SJCRH30 (cell line): ENCODE results near the gene CDKN1C. TPM values are rescaled to one million over a fixed set of nuclear protein-coding genes. Genes with fewer than 3 reads are reported as not detected.
A peak's percentile ranks its signal among the peaks of the same experiment; 100 is the strongest.

Source experiments
- DNase-seq, 2 experiments: peaks; one replicate each; pipeline ENCODE4 v3.0.0-alpha.2; 2015 to 2020
- H3K27ac ChIP-seq: fragments of 250-450 bp; sonication (Bioruptor Pico); 2 replicates; pipeline ENCODE4 v1.5.1; 2020; ENCODE audit warnings: mild to moderate bottlenecking, moderate library complexity
- H3K27me3 ChIP-seq: fragments of 250-450 bp; sonication (Bioruptor Pico); 2 replicates; pipeline ENCODE4 v1.5.1; 2020; ENCODE audit warnings: mild to moderate bottlenecking, moderate library complexity
- H3K36me3 ChIP-seq: fragments of 250-450 bp; sonication (Bioruptor Pico); 2 replicates; pipeline ENCODE4 v1.5.1; 2020; ENCODE audit warnings: mild to moderate bottlenecking, moderate library complexity
- H3K4me1 ChIP-seq: fragments of 250-450 bp; sonication (Bioruptor Pico); 2 replicates; pipeline ENCODE4 v1.5.1; 2020; ENCODE audit warnings: mild to moderate bottlenecking, moderate library complexity
- H3K4me3 ChIP-seq: fragments of 250-450 bp; sonication (Bioruptor Pico); 2 replicates; pipeline ENCODE4 v1.5.1; 2020; ENCODE audit warnings: mild to moderate bottlenecking, moderate library complexity
- H3K9me3 ChIP-seq: fragments of 250-450 bp; sonication (Bioruptor Pico); replicated peaks from 2 replicates; pipeline ENCODE4 v1.5.1; 2020; ENCODE audit warnings: mild to moderate bottlenecking, moderate library complexity
- total RNA-seq: library from RNA; depleted of rRNA; stranded (reverse); fragments of >200 nt; shearing (Covaris generic); gene quantifications from 2 replicates; pipeline ENCODE4 v1.2.3, GENCODE V29; 2014

Gene CDKN1C
- total RNA-seq, 1 experiment from 2014 or later = not detected

DNA sequence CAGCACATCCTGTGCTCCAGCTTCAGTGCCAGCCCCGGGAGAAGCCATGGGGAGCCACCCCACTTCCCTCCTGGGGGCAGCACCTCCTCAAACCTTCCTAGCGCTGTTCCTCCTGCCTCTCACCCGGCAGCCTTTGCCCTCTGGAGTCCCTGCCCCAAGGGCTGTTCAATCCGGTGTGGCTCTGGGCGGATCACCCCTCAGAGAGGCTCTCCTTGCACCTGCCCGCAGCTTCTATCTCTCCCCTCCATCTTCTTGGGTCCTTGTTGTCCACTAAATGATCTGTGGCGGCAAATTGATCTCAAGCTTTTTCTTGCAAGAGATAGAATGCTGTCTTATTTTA, 18.1 kb upstream of the CDKN1C start:
- H3K9me3 ChIP-seq = 0 out of 2 replicates have a peak, but pooled peaks cover 4% of the 10 kb centered on the region
- H3K4me1 ChIP-seq = no peaks in the 10 kb centered on the region
- no peak for DNase-seq
- H3K4me3 ChIP-seq = no peak overlapping the region
- H3K27me3 ChIP-seq = no peaks in the 10 kb centered on the region
- H3K36me3 ChIP-seq = no peaks in the 10 kb centered on the region
- no peak overlapping the region for H3K27ac ChIP-seq

- Histone ChIP-seq H3K27me3 (no peaks in the 10 kb centered on the region), H3K9me3 (0 out of 2 replicates have a peak, but pooled peaks cover 4% of the 10 kb centered on the region), H3K27ac (no peak overlapping the region), H3K4me1 (no peaks in the 10 kb centered on the region), H3K36me3 (no peaks in the 10 kb centered on the region), H3K4me3 (no peak overlapping the region)
- no peak for DNase-seq
Observed at GRCh38 chr11:2902784-2903671, 17.5 kb upstream of the CDKN1C start.

GRCh38 chr11:2901854-2902783, 16.5 kb upstream of the CDKN1C start:
- H3K4me3 ChIP-seq = no peak overlapping the region
- DNase-seq = no peak
- H3K27ac ChIP-seq = no peak overlapping the region
- no peaks in the 10 kb centered on the region for H3K27me3 ChIP-seq
- H3K9me3 ChIP-seq = 0 out of 2 replicates have a peak, but pooled peaks cover 4% of the 10 kb centered on the region
- H3K4me1 ChIP-seq = no peaks in the 10 kb centered on the region
- no peaks in the 10 kb centered on the region for H3K36me3 ChIP-seq

- no peak overlapping the region for H3K4me3 ChIP-seq
- no peaks in the 10 kb centered on the region for H3K27me3 ChIP-seq
- H3K36me3 ChIP-seq = no peaks in the 10 kb centered on the region
- 0 out of 2 replicates have a peak, but pooled peaks cover 4% of the 10 kb centered on the region for H3K9me3 ChIP-seq
- DNase-seq = no peak
- H3K27ac ChIP-seq = no peak overlapping the region
- no peaks in the 10 kb centered on the region for H3K4me1 ChIP-seq
Observed at GRCh38 chr11:2901196-2901796, 15.7 kb upstream of the CDKN1C start.

DNA sequence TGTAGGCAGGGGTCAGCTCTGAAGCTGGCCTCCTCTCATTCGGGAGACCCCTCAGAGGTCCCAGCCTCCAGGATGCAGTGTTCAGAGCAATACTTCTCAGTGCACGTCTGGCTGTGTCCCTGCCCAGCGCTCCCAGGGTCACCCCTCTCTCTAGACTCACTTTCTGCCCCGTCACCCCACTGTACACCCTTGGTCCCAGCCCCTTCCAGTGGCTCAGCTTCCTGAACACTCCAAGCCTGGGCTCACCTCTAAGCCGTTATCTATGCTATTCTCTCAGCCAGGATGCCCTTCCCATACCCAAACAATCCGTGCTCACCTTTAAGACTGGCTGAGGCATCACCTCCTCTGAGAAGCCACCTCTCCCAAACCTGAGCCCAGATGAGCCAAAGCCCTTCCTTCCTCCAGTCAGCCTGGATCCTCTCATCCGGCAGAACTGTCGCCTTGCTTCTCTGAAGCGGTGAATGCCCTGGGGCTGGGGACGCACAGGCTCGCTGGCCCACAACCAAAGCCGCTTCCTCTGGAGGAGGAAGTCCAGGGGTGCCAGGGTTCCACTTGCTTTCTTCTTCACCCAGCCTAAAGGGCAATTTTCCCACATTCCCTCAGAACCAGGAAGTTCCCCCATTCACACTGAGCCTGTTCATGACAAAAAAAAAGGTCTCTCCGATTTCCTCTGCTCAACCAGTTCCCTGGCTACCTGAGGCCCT, 13.7 kb upstream of the CDKN1C start:
- Histone ChIP-seq H3K27ac (no peak overlapping the region), H3K4me3 (no peak overlapping the region), H3K4me1 (no peaks in the 10 kb centered on the region), H3K36me3 (no peaks in the 10 kb centered on the region), H3K9me3 (no peaks in the 10 kb centered on the region), H3K27me3 (no peaks in the 10 kb centered on the region)
- DNase-seq = no peak

GRCh38 chr11:2898366-2899079, 12.9 kb upstream of the CDKN1C start:
- no peaks in the 10 kb centered on the region for H3K27me3 ChIP-seq
- H3K4me1 ChIP-seq = no peaks in the 10 kb centered on the region
- H3K36me3 ChIP-seq = no peaks in the 10 kb centered on the region
- H3K9me3 ChIP-seq = no peaks in the 10 kb centered on the region
- no peak overlapping the region for H3K4me3 ChIP-seq
- no peak overlapping the region for H3K27ac ChIP-seq
- DNase-seq = peak in 1 of 2 experiments; percentile 39

GRCh38 chr11:2897048-2897447, 11.5 kb upstream of the CDKN1C start:
- no peaks in the 10 kb centered on the region for H3K27me3 ChIP-seq

DNA sequence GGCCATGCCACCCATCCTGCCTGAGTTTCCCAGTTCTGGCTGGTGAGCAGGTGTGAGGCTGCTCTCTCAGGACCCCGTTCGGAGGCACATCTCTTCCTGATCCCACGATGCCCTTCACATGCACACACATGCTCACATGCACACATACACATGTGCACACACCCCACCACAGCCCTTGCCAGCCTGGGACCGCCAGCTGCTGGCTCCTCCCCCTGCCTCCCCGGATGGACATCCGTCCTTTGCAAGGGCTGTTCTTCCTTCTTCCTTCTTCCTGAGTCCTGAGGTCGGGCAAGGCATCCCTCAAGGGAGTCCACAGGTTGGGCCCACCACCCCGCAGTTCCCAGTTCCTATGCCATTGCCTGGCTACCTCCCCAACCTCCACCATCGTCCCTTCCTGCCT, 10.5 kb upstream of the CDKN1C start:
- H3K36me3 ChIP-seq = no peaks in the 10 kb centered on the region
- no peak overlapping the region for H3K27ac ChIP-seq
- no peaks in the 10 kb centered on the region for H3K9me3 ChIP-seq
- DNase-seq = no peak
- no peak overlapping the region for H3K4me3 ChIP-seq
- H3K4me1 ChIP-seq = no peaks in the 10 kb centered on the region; the same call in 1 of the 2 replicates
- H3K27me3 ChIP-seq = no peaks in the 10 kb centered on the region

More at GRCh38 chr11:2897048-2897447, 11.5 kb upstream of the CDKN1C start:
- DNase-seq = no peak
- H3K36me3 ChIP-seq = no peaks in the 10 kb centered on the region
- H3K4me3 ChIP-seq = no peak overlapping the region
- H3K4me1 ChIP-seq = no peaks in the 10 kb centered on the region
- H3K27ac ChIP-seq = no peak overlapping the region
- no peaks in the 10 kb centered on the region for H3K9me3 ChIP-seq

GRCh38 chr11:2893935-2894334, 8.4 kb upstream of the CDKN1C start:
- H3K9me3 ChIP-seq = no peaks in the 10 kb centered on the region
- H3K4me3 ChIP-seq = no peak overlapping the region
- no peak overlapping the region for H3K27ac ChIP-seq
- no peak for DNase-seq
- peaks cover 11% of the 10 kb centered on the region; the same call in 1 of the 2 replicates for H3K4me1 ChIP-seq
- H3K36me3 ChIP-seq = no peaks in the 10 kb centered on the region
- no peaks in the 10 kb centered on the region for H3K27me3 ChIP-seq

DNA sequence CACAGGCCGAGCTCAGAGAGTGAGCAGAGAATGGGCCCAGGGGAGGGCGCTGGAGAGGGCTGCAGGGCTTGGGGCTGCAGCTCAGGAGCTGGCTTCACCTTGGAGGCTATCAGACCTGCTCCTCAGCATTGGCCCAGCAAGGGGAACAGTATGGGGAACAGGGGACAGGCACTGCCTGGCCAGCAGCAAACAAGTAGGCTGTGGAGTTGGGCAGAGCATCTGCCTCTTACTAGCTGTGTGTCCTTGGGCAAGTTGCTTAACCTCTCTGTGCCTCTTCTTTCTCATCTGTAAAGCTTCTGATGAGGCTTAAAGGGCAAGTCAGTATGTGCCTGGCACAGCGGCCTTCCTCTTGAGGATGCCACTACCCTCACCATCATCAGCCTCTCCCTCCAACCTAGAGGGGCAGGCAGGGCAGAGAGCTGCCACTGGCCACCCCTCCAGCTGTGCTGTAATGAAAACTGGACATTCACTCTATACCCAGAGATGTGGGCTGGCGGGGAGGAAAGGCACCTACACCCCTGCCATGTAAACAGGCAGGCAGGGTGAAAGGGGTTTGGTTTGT, 7.5 kb upstream of the CDKN1C start:
- H3K4me3 ChIP-seq = no peak overlapping the region
- H3K9me3 ChIP-seq = no peaks in the 10 kb centered on the region
- H3K27me3 ChIP-seq = no peaks in the 10 kb centered on the region
- H3K27ac ChIP-seq = no peak overlapping the region
- DNase-seq = no peak
- H3K36me3 ChIP-seq = no peaks in the 10 kb centered on the region
- H3K4me1 ChIP-seq = peaks cover 11% of the 10 kb centered on the region; the same call in 1 of the 2 replicates

- H3K4me1 ChIP-seq = peaks cover 11% of the 10 kb centered on the region; the same call in 1 of the 2 replicates
- no peaks in the 10 kb centered on the region for H3K9me3 ChIP-seq
- no peak overlapping the region for H3K4me3 ChIP-seq
- no peaks in the 10 kb centered on the region for H3K27me3 ChIP-seq
- DNase-seq = no peak
- H3K27ac ChIP-seq = no peak overlapping the region
- no peaks in the 10 kb centered on the region for H3K36me3 ChIP-seq
Observed at GRCh38 chr11:2892215-2892966, 6.8 kb upstream of the CDKN1C start.

- DNase-seq = peak; percentile 53 to 71
- Histone ChIP-seq H3K27ac (no peak overlapping the region), H3K27me3 (no peaks in the 10 kb centered on the region), H3K4me1 (peaks cover 11% of the 10 kb centered on the region; the same call in 1 of the 2 replicates), H3K4me3 (no peak overlapping the region), H3K9me3 (no peaks in the 10 kb centered on the region), H3K36me3 (no peaks in the 10 kb centered on the region)
Observed at GRCh38 chr11:2891326-2892214, 6.0 kb upstream of the CDKN1C start.
